ENCODE data around the gene MRGPRX3.

DNA sequence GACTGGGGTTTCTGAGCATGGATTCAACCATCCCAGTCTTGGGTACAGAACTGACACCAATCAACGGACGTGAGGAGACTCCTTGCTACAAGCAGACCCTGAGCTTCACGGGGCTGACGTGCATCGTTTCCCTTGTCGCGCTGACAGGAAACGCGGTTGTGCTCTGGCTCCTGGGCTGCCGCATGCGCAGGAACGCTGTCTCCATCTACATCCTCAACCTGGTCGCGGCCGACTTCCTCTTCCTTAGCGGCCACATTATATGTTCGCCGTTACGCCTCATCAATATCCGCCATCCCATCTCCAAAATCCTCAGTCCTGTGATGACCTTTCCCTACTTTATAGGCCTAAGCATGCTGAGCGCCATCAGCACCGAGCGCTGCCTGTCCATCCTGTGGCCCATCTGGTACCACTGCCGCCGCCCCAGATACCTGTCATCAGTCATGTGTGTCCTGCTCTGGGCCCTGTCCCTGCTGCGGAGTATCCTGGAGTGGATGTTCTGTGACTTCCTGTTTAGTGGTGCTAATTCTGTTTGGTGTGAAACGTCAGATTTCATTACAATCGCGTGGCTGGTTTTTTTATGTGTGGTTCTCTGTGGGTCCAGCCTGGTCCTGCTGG, 4.9 kb downstream of the MRGPRX3 start:
- no peak for TF ChIP-seq EZH2 (IDR thresholded peaks at IDR 0.05)
- TF ChIP-seq POLR2AphosphoS5 (IDR thresholded peaks at IDR 0.05; ENCODE audit: borderline replicate concordance, low read depth, low read length), result no peak
- TF ChIP-seq FOXP2 (optimal IDR thresholded peaks at IDR 0.05; ENCODE audit: control extremely low read depth, extremely low read length, insufficient read depth), result no peak
